ENCODE data around the gene USP9X. TPM values are rescaled to one million over a fixed set of nuclear protein-coding genes. Genes with fewer than 3 reads are reported as not detected.
"Not testable (repeated sequence)": the region's sequence is repeated elsewhere in the genome, so short reads cannot be mapped to it uniquely, and the experiment has no call there.

Gene USP9X
- total RNA-seq, 4 donors from 2014 or later: 54.9 to 154 (median 98.0) TPM

GRCh38 chrX:41145920-41146608 lies 60.8 kb downstream of the USP9X start:
- in situ Hi-C loops (cut with MboI; ENCODE audit: low pct_ligation_motif_present in 1 of 4, low pct_unique_long_range_greater_than_20kb in 1 of 4, low sequenced_read_pairs in 3 of 4): loop anchor here in 1 of 4 donors (25.0 kb wide), 1 partner anchor 484 kb away; no protein-coding TSS in a partner anchor
- WGBS, 2 donors (ENCODE audit: low coverage in 1 of 2): 61 to 92% methylated on average over 2 of the region's 2 CpGs
- Histone ChIP-seq H3K36me3 (no peaks in the 10 kb centered on the region), H3K4me3 (no peak overlapping the region), H3K9me3 (no peaks in the 10 kb centered on the region), H3K4me1 (no peaks in the 10 kb centered on the region), H3K27me3 (no peaks in the 10 kb centered on the region), H3K27ac (no peak overlapping the region)
- intact Hi-C loops (cut with DNase I; ENCODE audit: low total_unique reads): no loop called here
- DNase-seq: no peak
- no peak for TF ChIP-seq POLR2A (IDR thresholded peaks at IDR 0.05)
- TF ChIP-seq CTCF (IDR thresholded peaks at IDR 0.05): peak in 1 of 5 experiments; percentile 27

GRCh38 chrX:41148553-41148952 lies 63.3 kb downstream of the USP9X start:
- Histone ChIP-seq H3K27me3 (no peaks in the 10 kb centered on the region), H3K9me3 (no peaks in the 10 kb centered on the region), H3K4me1 (no peaks in the 10 kb centered on the region), H3K27ac (no peak overlapping the region), H3K36me3 (no peaks in the 10 kb centered on the region), H3K4me3 (no peak overlapping the region)
- TF ChIP-seq POLR2A (IDR thresholded peaks at IDR 0.05): no peak
- TF ChIP-seq EP300 (IDR thresholded peaks at IDR 0.05; ENCODE audit: low read depth): no peak
- no peak for TF ChIP-seq CTCF (IDR thresholded peaks at IDR 0.05)
- no peak for TF ChIP-seq POLR2AphosphoS5 (IDR thresholded peaks at IDR 0.05)
- whole genome bisulfite sequencing, 2 donors (ENCODE audit: low coverage in 1 of 2): 80 to 87% methylated on average over 3 to 4 of the region's 4 CpGs
- intact Hi-C loops (cut with DNase I; ENCODE audit: low total_unique reads): no loop called here
- DNase-seq: no peak
- in situ Hi-C loops (cut with MboI; ENCODE audit: low pct_ligation_motif_present in 1 of 4, low pct_unique_long_range_greater_than_20kb in 1 of 4, low sequenced_read_pairs in 3 of 4): loop anchor here in 1 of 4 donors (25.0 kb wide), 1 partner anchor 486 kb away; no protein-coding TSS in a partner anchor

GRCh38 chrX:41150043-41150442 lies 64.8 kb downstream of the USP9X start:
- in situ Hi-C loops (cut with MboI; ENCODE audit: low pct_ligation_motif_present in 1 of 4, low pct_unique_long_range_greater_than_20kb in 1 of 4, low sequenced_read_pairs in 3 of 4) (no loop called here), intact Hi-C loops (cut with DNase I; ENCODE audit: low total_unique reads) (no loop called here)
- no peak for DNase-seq
- no peaks in the 10 kb centered on the region for H3K27me3 ChIP-seq
- H3K27ac ChIP-seq: no peak overlapping the region
- 83 to 100% methylated on average over 1 to 7 of the region's 7 CpGs for WGBS, 2 donors (ENCODE audit: low coverage in 1 of 2)
- no peaks in the 10 kb centered on the region for H3K4me1 ChIP-seq
- H3K4me3 ChIP-seq: no peak overlapping the region
- no peaks in the 10 kb centered on the region for H3K9me3 ChIP-seq
- TF ChIP-seq CTCF (IDR thresholded peaks at IDR 0.05) (no peak), POLR2A (IDR thresholded peaks at IDR 0.05) (no peak), EP300 (IDR thresholded peaks at IDR 0.05; ENCODE audit: low read depth) (no peak), POLR2AphosphoS5 (IDR thresholded peaks at IDR 0.05) (no peak)
- H3K36me3 ChIP-seq: no peaks in the 10 kb centered on the region

- DNase-seq; H3K27me3 ChIP-seq; intact Hi-C loops (cut with DNase I; ENCODE audit: low total_unique reads); H3K4me1 ChIP-seq; in situ Hi-C loops (cut with MboI; ENCODE audit: low pct_ligation_motif_present in 1 of 4, low pct_unique_long_range_greater_than_20kb in 1 of 4, low sequenced_read_pairs in 3 of 4); H3K27ac ChIP-seq; H3K9me3 ChIP-seq; H3K36me3 ChIP-seq; H3K4me3 ChIP-seq: not testable (repeated sequence)
- WGBS, 2 donors (ENCODE audit: low coverage in 1 of 2): 95% methylated on average over 12 of the region's 12 CpGs; no CpG with 5 or more reads in 1 of the 2 donors
These were observed 66.5 kb downstream of the USP9X start for GRCh38 chrX:41151726-41152125.

- 93 to 96% methylated on average over 4 of the region's 4 CpGs for WGBS, 2 donors (ENCODE audit: low coverage in 1 of 2)
- H3K27me3 ChIP-seq: no peaks in the 10 kb centered on the region
- no peaks in the 10 kb centered on the region for H3K4me1 ChIP-seq
- no peaks in the 10 kb centered on the region for H3K36me3 ChIP-seq
- in situ Hi-C loops (cut with MboI; ENCODE audit: low pct_ligation_motif_present in 1 of 4, low pct_unique_long_range_greater_than_20kb in 1 of 4, low sequenced_read_pairs in 3 of 4): no loop called here
- H3K27ac ChIP-seq: no peak overlapping the region
- H3K4me3 ChIP-seq: no peak overlapping the region
- intact Hi-C loops (cut with DNase I; ENCODE audit: low total_unique reads): no loop called here
- no peak for DNase-seq
- no peaks in the 10 kb centered on the region for H3K9me3 ChIP-seq
- TF ChIP-seq CTCF (IDR thresholded peaks at IDR 0.05) (no peak), POLR2A (IDR thresholded peaks at IDR 0.05) (no peak), EP300 (IDR thresholded peaks at IDR 0.05; ENCODE audit: low read depth) (no peak), POLR2AphosphoS5 (IDR thresholded peaks at IDR 0.05) (no peak)
These were observed 67.0 kb downstream of the USP9X start for GRCh38 chrX:41152221-41152620.

All from transverse colon (tissue), 4 donors.